Heart left ventricle (tissue), 13 donors: Measurements from ENCODE around the gene PEX6.

Source experiments
- POLR2A ChIP-seq, 2 donors: fragments of 450-650 bp; IDR thresholded peaks; one replicate each; pipeline ENCODE4 v1.6.1; 2017; ENCODE audit warnings: antibody characterized with exemption in 2 of 2, mild to moderate bottlenecking in 2 of 2, moderate library complexity in 2 of 2
- TF ChIP-seq, protein P1 (sequence below), 12 donors: fragments of 200-600 bp; sonication (generic) in 4 of 12; IDR thresholded peaks; one replicate each; pipeline versions ENCODE4 v1.5.0 to v1.8.0; 2018 to 2022; ENCODE audit warnings: antibody characterized with exemption in 12 of 12, mild to moderate bottlenecking in 5 of 12
- donor health status: ischemic (EF 13 %, LVEDD 7.1; RV severe dilation, severe dysfunction).
- donor health status: DM: no; HTN: yes; CAD: no.
- donor health status: DM: no; HTN: no; CAD: no.
- donor health status: ischemic (EF 25% LVEDD 6.9; RV normal size, moderate dysfunction).
- donor health status: ischemic (EF 25% LVEDD 5.7; RV mildly dilated, moderate dysfunction).
- donor health status: ischemic (EF 35%, LVEDD 5.7; RV mildly dilated, moderate dysfunction).
- donor health status: nonischemic (EF 11% LVEDD 7.7; RV severe dilation, severe dysfunction).
- donor health status: DM: yes; HTN: yes; CAD: no.
- donor health status: PGD.
- donor health status: ischemic (EF 29% LVEDD 5.4; RV normal size, mild dysfunction).
- donor health status: nonischemic (EF 23%, LVEDD 6.1; RV moderate dilation, normal function).

GRCh38 chr6:42938428-42938796 lies 40.6 kb downstream of the PEX6 start:
- TF ChIP-seq, protein P1, sequence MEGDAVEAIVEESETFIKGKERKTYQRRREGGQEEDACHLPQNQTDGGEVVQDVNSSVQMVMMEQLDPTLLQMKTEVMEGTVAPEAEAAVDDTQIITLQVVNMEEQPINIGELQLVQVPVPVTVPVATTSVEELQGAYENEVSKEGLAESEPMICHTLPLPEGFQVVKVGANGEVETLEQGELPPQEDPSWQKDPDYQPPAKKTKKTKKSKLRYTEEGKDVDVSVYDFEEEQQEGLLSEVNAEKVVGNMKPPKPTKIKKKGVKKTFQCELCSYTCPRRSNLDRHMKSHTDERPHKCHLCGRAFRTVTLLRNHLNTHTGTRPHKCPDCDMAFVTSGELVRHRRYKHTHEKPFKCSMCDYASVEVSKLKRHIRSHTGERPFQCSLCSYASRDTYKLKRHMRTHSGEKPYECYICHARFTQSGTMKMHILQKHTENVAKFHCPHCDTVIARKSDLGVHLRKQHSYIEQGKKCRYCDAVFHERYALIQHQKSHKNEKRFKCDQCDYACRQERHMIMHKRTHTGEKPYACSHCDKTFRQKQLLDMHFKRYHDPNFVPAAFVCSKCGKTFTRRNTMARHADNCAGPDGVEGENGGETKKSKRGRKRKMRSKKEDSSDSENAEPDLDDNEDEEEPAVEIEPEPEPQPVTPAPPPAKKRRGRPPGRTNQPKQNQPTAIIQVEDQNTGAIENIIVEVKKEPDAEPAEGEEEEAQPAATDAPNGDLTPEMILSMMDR (IDR thresholded peaks at IDR 0.05): no peak
- no peak for TF ChIP-seq POLR2A (IDR thresholded peaks at IDR 0.05)
